ENCODE measurements around the gene PIEZO1. TPM values are rescaled to one million over a fixed set of nuclear protein-coding genes. Genes with fewer than 3 reads are reported as not detected.

Gene PIEZO1
- total RNA-seq (100 to 1,000 TPM; 154 to 193 TPM), polyA plus RNA-seq (ENCODE audit: insufficient read length in 6 of 6) (100 to 1,000 TPM in 2 of 6 donors, 10 to 100 TPM in 4; 75.3 to 129 (median 91.9) TPM)
- long read RNA-seq, donor 1, partial matches to known transcripts, result 5 of 10 reads
- long read RNA-seq, donor 1, other reads (novel, unspliced or antisense), result 0 of 10 reads
- long read RNA-seq, donor 2, transcript PIEZO1-208 (7 exons, 2,884 nt), result major isoform, 9 of 15 reads
- long read RNA-seq, donor 2, partial matches to known transcripts, result 0 of 15 reads
- long read RNA-seq, donor 2, other reads (novel, unspliced or antisense), result 0 of 15 reads
- long read RNA-seq, donor 3, full-length matches to known transcripts, result 3 of 3 reads
- long read RNA-seq, donor 3, partial matches to known transcripts, result 0 of 3 reads
- long read RNA-seq, donor 3, other reads (novel, unspliced or antisense), result 0 of 3 reads
- long read RNA-seq, donor 4, partial matches to known transcripts, result 6 of 7 reads
- long read RNA-seq, donor 4, other reads (novel, unspliced or antisense), result 0 of 7 reads
- long read RNA-seq, donor 5, partial matches to known transcripts, result 0 of 7 reads
- long read RNA-seq, donor 5, other reads (novel, unspliced or antisense), result 0 of 7 reads
- long read RNA-seq, donor 6, partial matches to known transcripts, result 0 of 3 reads
- long read RNA-seq, donor 6, other reads (novel, unspliced or antisense), result 0 of 3 reads
- long read RNA-seq, donor 7, partial matches to known transcripts, result 0 of 3 reads
- long read RNA-seq, donor 7, other reads (novel, unspliced or antisense), result 0 of 3 reads
- long read RNA-seq, donor 8, partial matches to known transcripts, result 0 of 8 reads
- long read RNA-seq, donor 8, other reads (novel, unspliced or antisense), result 0 of 8 reads
- long read RNA-seq, donor 9, result 0 reads
- long read RNA-seq, donor 10, partial matches to known transcripts, result 3 of 5 reads
- long read RNA-seq, donor 10, other reads (novel, unspliced or antisense), result 1 of 5 reads
- long read RNA-seq, donor 11, result 0 reads
- long read RNA-seq, donor 12, partial matches to known transcripts, result 0 of 4 reads
- long read RNA-seq, donor 12, other reads (novel, unspliced or antisense), result 0 of 4 reads

GRCh38 chr16:88785106-88785924 is at the start of gene PIEZO1:
Gene PIEZO1, minus strand, starts transcription at chr16:88785220. Its CDS starts 256 bp downstream, at chr16:88784964.
- TF ChIP-seq, protein P1, sequence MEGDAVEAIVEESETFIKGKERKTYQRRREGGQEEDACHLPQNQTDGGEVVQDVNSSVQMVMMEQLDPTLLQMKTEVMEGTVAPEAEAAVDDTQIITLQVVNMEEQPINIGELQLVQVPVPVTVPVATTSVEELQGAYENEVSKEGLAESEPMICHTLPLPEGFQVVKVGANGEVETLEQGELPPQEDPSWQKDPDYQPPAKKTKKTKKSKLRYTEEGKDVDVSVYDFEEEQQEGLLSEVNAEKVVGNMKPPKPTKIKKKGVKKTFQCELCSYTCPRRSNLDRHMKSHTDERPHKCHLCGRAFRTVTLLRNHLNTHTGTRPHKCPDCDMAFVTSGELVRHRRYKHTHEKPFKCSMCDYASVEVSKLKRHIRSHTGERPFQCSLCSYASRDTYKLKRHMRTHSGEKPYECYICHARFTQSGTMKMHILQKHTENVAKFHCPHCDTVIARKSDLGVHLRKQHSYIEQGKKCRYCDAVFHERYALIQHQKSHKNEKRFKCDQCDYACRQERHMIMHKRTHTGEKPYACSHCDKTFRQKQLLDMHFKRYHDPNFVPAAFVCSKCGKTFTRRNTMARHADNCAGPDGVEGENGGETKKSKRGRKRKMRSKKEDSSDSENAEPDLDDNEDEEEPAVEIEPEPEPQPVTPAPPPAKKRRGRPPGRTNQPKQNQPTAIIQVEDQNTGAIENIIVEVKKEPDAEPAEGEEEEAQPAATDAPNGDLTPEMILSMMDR (IDR thresholded peaks at IDR 0.05), result peak; percentile 89 to 94
- intact Hi-C loops (cut with DNase I), result loop anchor here (5.0 kb wide), 1 partner anchor 48 kb away; no protein-coding TSS in a partner anchor
- H3K9me3 ChIP-seq, result no peaks in the 10 kb centered on the region
- H3K4me1 ChIP-seq, result peaks cover 35 to 57% of the 10 kb centered on the region in 2 donors
- H3K4me3 ChIP-seq, result peak within 1 kb of the TSS; percentile 47 to 70
- ATAC-seq, result peak; percentile 68
- H3K27me3 ChIP-seq, result no peaks in the 10 kb centered on the region
- peak; percentile 67 to 97 (median 81) for DNase-seq
- peak within 1 kb of the TSS; percentile 89 to 90 for H3K27ac ChIP-seq
- H3K36me3 ChIP-seq, result no peaks in the 10 kb centered on the region

DNA sequence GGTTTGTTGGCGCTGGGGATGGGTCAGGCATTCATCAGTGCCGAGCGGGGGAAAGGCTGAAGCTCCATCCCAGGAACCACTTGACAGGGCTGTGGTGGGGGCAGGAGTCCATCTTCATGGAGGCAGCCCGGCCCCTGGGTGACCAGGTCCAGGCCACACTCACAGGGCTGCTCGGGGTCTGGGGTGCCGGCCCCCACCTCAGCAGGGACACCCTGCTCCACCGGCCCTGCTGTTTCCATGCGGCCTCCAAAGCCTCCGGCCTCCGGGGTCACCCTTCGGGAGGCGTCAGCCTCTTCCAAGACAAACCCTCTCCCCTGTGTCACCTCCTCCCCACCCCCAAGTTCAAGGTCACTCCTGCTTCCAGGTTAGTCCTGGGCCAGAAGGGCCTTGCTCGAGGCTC is 49.6 kb upstream of the PIEZO1 start:
- Histone ChIP-seq H3K4me3 (no peak overlapping the region), H3K9me3 (no peaks in the 10 kb centered on the region), H3K27me3 (no peaks in the 10 kb centered on the region), H3K4me1 (peaks cover 0 to 6% of the 10 kb centered on the region in 2 donors), H3K36me3 (peaks cover 0 to 67% of the 10 kb centered on the region in 2 donors), H3K27ac (no peak overlapping the region)
- intact Hi-C loops (cut with DNase I), result no loop called here
- TF ChIP-seq, protein P1 (IDR thresholded peaks at IDR 0.05), result no peak
- no peak for ATAC-seq
- DNase-seq, result no peak

- Histone ChIP-seq H3K4me3 (no peak overlapping the region), H3K27ac (no peak overlapping the region), H3K4me1 (no peaks in the 10 kb centered on the region), H3K36me3 (peaks cover 0 to 63% of the 10 kb centered on the region in 2 donors), H3K9me3 (no peaks in the 10 kb centered on the region), H3K27me3 (no peaks in the 10 kb centered on the region)
- ATAC-seq, result no peak
- intact Hi-C loops (cut with DNase I), result no loop called here
- TF ChIP-seq, protein P1 (IDR thresholded peaks at IDR 0.05), result no peak
- DNase-seq, result no peak
These were observed 48.1 kb upstream of the PIEZO1 start for GRCh38 chr16:88833086-88833485.

DNA sequence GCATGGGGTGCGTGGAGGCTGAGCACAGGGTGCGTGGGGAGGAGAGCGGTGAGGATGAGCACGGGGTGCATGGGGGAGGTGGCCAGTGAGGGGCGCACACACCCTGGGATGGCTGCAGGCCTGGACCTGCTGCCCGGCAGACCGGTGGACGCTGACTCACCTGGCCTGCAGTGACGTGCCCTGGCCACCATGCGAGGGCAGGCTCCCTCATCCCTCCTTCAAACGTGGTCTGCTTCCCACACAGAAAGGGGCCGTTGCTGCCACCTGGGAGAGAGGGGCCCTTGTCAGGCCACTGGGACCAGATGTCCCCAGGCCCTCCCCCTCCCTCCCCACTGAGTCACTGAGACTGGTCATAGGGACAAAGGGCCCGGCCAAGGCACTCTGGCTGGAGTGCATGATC is 46.8 kb upstream of the PIEZO1 start:
- TF ChIP-seq, protein P1 (IDR thresholded peaks at IDR 0.05), result no peak
- Histone ChIP-seq H3K27me3 (no peaks in the 10 kb centered on the region), H3K4me1 (no peaks in the 10 kb centered on the region), H3K36me3 (peaks cover 0 to 66% of the 10 kb centered on the region in 2 donors), H3K9me3 (no peaks in the 10 kb centered on the region), H3K27ac (no peak overlapping the region), H3K4me3 (no peak overlapping the region)
- ATAC-seq (no peak), DNase-seq (no peak)
- intact Hi-C loops (cut with DNase I), result no loop called here

Measured in left lung (tissue), 14 donors.